HG02870 (cell line): Measurements from ENCODE around the gene SPOP.

Experiments used
- ATAC-seq: cut with Tn5 transposase; IDR thresholded peaks from one replicate; pipeline ENCODE4 v1.9.1; 2021; ENCODE audit warnings: mild to moderate bottlenecking, moderate library complexity; ENCODE audit not compliant: unreplicated experiment

SPOP gene

DNA sequence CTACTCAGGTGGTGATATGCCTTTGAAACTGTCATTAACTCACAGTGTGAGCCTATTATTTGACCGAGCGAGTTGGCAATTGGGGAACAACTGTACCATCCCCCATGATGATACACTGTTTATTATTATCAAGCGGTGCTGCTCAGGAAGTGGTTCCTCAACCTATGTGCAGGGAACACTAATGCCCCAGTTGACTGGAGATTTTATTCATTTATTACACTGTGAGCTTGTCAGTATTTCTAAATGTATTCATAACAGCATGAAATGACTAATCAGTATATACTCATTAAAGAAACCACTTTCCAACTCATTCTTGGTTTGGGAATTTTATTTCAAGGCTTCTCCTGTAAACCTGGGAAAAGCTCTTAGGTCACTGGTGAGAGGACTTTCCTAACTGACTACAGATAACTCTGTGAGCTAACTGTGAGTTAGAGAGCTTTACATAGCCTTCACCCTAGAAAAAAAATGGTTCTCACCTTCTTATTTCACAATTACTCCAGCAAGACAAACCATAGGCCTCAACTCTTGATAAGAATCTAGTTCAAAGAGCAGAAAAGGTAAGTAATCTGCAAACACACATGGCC is 59.8 kb downstream of the SPOP start:
- no peak for ATAC-seq

DNA sequence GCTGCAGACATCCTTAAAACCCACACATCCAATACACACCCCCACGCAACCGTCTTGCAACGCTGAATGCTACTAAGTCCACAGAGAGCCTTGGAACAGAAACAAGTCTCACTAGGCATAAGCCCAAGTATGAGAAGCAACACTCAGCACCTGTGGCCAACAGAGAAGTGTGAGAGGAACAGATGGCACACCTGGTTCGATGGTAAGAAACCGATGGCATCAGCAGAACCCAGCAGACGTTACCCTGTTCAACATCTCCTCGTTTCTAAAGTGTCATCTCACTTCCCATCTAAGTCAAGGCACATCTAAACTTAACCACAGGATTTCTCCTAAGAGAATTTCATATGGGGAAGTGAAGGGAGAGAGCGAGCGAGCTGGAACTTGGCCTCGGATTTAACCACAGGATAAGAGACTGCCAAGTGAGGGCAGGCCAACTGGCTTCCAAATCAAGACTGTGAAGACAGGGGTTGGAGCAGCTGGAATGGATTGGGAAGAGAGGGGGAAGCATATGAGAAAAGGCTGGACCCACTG is 61.2 kb downstream of the SPOP start:
- ATAC-seq = no peak

DNA sequence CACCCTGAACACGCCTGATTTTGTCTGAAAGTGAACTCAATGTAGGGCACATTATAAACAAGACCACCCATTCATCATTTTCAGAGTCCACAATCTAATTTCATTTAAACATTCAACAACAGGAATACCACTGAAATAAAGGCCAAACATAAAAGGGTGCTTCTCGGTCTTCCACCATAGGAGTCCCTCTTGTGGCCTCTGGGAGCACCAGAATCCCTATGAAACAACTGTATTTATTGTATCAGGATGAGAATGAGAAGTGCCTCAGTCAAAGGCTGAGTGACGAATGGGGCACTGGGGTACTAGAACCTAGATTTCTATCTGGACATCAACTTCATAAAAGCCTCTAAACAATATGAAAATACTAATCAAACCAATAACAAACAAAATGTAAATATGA is 61.8 kb downstream of the SPOP start:
- no peak for ATAC-seq

DNA sequence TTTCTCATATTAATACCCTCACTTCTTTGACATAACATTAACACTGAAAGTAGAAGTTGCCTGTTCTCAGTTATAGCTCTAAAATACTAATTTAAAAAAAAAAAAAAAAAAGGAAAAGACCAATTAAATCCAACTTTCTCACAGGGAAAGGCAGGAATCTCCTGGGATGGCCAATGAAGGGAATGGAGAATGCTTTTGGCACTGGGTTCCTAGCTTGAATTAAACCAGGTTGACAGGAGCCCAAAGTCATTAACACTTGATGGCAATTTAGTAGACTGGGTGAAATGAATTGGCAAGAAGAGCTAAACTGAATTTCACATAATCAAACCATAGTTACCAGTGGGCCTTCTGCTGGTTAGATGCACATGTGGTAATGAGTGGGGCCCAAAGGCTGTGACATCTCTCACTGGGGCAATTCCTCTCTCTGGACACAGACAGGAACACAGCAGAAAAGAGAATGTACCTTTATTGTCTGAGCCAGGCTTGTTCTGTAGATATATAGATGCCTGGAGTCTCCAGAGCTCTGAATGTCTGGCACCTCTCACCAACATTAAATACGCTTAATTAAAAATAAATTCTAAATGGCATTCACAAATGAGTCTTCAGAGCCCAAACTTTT is 64.6 kb downstream of the SPOP start:
- ATAC-seq = no peak

DNA sequence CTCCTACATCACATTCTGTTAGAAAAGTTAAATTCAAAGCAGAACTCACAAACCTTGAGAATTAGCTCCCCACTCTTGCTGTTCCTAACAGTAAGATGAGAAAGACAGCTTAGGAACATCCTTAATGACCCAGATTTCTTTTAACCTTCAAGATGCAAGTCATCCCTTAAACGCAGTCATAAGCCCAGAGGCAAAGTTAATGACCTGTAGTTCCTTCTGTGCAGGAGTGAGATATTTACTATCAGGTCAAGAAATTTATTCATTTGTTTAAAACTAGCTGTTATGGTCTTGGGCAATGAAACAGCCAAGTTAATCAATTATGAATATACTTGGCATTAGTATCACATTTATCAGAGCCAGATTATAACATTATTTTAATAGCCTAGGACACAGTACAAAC is 65.2 kb downstream of the SPOP start:
- no peak for ATAC-seq

DNA sequence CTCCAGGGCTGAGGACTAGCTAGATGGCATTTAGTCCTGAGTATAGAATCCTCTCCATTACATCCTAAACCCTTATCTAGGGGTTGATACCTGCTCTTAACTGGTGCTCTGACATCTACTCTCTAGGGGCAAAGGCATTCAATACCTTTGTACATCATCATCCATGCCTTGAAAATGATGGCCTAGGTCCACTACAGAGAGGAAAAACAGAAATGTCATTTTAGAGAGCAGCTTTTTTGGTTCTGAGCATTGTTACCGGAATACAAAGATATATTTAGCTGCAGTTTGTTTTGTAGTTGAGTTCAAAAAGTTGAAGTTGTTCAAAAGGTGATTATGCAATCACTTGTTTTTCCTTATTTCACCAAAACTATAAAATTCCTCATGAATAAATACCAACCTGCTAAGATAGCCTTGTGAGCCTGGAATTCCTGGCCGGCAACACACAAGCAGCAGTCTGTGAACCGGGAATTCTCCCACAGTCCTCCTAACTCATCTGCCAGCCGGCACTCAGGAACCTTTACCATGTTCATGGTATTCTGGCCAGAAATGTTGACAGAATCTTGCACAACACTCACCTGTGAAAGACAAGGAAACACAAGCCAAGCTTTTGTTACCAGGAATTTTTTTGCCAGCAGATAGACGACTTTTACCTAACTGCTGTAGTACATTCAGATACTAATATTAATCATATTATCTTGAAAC is 66.9 kb downstream of the SPOP start:
- ATAC-seq = no peak

DNA sequence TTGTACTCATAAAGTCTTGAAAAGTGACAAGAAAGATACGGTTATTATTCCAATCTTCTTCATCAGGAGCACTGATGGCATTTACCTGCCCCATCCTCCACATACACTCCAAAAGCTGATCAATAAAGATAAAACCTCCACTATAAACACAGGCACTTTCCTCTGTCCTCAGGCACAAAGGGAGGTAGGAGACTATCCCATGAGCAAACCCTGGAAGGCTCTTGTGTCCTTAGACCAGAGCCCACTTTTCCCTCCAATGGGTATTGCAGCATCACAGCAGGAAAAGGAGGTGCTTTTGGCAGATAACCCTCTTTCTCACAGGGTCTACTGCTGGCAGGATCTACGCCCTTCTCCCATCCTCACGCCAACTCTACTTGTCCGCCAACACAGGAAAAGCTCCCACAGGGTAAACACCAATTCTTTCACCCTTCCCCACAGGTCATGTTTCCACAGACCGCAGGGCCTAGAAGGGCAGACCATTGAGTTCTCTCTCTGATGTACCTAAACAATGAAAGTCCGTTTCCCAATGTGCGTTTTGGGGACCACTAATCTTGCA is 73.5 kb downstream of the SPOP start:
- no peak for ATAC-seq

DNA sequence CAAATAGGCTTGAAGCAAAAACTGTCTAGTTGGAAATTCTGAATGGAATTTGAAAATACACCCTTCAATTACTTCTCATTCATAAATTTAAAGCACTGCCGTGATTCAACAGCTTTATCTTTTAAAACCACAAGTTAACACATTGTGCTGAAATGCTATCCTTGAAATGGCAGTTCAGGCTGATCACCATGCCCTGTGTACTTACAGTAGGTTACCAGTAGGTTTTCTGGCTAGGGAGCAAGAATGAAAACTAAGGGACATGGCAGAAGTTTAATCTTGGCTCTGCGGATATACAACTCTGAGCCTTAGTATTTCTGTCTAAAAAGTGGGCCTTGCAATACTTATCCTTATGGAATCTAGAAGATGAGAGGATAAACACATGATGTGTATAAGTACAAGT is 74.2 kb downstream of the SPOP start:
- no peak for ATAC-seq

DNA sequence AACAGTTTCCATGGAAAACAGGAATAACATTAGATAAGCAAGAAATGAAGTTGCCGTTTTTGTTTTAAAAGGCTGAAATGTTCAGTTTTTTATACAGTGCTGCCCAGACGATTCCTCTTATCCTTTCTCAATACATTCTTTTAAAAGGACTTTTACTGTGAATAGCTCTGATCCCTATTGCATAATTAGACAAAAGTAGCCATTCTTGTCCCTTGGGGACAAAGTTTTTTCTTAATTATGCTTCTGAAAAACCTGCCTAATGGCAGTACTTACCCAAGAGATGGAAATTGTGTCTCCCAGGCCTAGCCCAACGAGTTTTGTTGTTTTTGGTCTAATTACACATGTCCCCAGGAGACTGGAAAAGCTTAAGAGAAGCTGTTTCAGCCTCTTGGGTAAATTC is 74.7 kb downstream of the SPOP start:
- ATAC-seq = no peak

DNA sequence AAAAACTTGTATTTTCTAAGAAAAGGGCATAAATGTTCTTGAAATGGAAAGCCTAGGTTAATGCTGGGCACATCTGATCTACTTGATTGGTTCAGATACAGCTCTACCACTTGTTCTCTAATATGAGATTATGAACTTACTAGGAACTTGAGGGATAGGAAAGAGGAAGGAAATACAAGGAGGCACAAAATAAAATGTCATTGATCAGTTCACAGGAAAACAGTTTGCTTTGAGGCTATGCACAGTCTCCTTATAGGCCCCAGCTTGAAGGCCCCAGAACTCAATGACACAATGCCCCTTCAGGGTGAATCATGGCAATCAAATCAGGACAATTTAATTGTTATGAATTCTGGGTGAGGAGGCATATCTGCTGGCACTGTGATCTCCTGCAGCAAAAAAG is 75.1 kb downstream of the SPOP start:
- no peak for ATAC-seq

DNA sequence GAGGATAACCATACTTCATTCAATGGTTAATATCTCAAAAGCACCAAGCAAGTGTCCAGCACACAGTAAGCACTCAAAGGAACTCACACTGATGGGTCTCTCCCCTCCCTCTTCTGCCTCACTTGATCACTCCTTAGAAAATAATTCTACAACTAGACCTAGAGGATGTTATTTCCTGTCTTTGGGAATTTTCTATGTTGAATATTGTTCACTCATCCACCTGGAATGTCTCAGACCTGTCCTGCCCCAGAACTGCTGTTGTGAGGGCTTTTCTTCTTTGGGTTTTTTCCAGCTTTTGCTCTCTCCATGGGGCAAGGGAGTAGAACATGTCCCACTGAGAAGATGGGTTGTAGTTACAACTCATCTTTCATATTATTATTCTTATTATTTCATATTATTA is 76.9 kb downstream of the SPOP start:
- ATAC-seq = no peak

DNA sequence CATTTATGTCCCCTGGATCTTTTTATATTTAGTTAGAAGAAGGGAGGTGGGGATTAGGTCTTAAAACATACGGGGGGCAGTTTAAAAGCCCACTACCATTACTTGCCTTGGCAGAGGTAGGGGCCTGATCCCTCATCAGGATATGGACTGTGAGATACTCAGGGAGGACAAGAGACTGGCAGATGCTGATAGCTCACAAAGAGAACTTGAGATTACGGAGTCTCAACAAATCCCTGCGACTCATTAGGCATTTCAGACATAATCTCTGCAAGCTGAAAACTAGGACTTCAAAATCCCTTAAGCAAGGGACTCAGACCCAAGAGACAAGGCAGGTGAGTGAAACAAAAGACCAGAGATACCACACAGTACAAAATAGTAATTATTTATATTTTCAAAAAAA is 79.0 kb downstream of the SPOP start:
- ATAC-seq = no peak

DNA sequence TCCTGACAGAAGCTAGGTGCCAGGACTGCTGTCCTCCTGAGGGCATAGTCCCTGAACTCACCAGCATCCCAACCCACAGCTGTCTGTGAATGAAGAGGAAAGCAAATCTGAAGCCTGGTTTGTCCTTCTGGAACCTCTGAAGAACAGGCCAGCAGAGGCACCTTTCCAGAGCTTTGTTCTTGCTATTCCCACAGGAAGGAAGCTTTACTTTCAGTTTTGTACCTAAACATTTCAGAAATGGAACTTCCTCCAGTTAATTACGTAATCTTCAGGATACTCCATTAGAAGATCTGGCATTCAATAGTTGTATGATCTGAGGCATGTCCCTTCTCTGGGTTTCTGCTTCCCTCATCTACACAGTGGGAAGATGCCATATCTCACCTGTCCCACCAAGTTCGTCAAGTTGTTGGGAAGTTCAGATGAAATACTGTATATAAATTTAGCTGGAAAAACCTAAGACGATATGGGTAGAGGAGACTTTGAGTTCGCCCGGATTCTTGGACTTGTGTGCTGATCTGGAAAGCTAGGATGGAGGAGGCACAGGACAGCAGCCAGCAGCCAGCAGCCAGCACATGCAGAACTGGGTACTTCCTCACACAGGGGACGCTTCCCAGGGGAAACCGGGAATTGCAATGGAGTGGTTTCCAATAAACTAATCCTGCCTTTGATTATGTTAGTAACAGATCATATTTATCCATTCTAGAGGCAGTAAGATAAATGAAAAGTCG is 79.8 kb downstream of the SPOP start:
- ATAC-seq = no peak

DNA sequence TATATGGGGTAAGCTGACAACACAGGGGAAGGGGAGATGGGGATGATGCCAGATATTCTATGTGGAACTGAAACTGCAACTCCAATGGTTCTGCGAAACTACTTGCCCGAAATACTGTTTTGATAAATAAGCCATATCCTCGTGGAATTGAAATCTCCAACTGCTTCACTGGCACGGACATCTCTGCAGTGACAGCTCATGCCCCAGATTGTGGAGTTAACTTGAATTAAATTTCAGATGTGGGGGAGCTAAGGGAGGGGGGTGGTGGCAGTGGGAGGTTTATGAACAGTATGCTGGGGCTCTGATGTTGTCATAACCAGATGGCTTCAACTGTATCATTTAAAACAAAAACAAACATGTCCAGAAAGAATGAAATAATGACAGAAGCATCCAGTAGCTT is 80.5 kb downstream of the SPOP start:
- no peak for ATAC-seq

DNA sequence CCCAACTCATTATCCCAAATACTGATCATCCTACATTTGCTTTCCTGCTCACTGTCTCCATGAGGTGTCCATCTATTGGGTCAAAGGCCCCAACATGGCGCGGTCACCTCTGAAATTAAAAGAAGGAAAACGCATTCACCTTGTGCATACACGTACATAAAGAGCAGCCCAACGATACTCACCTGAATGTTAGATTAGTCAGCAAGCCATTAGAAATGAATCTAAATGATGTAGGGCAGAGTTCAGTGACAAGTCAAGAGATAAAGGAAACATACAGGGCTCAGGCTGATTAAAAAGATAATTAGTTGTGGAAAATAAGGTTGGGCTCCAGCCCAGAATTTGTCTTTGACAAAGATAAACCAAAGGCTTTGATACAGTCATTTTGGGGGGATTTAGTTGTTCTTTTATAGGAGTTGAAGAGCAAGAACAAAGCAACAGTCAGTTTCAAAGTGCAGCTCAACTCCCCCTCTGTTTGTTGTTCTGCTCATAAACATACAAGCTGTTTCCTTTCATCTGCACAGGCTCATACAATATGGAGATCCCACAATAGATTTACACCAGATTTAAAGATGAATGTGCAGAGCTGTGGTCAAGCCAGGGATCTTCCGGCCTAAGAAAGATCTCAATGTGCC is 81.2 kb downstream of the SPOP start:
- no peak for ATAC-seq

DNA sequence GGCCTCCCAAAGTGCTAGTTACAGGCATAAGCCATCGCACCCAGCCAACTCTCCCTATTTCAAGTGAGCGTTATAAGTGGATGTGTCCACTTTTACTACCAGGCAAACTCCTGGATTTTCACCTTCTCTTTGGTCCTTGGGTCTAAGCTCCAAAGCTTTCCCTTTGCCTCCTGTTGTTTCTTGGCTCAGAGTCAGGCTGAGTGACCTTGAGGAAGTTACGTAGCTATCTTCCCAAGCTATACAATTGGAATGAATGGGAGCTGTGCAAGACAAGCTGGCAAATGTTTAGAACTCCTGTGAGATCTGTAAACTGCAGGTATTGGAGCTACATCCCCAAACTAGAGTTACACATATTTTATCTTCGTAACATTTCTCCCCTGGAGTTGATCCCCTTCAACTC is 81.9 kb downstream of the SPOP start:
- ATAC-seq = no peak

DNA sequence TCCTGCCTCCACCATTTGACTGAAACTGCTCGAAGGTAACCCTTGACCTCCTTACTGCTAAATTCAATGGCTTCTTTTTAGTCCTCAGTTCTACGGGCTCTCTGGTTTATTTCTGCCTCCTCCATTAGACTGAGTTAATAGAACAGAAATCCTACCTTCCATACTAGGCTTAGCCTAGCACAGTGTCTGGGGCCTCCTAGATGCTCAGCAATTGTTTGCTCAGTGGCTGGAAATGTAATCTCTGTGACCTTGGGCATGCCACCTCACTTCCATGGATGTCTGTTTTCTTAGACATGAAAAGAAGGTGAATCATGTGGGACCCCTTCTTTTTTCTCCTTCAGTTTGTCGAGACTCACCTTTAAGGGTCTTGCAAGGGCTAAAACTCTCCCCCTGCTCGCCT is 82.6 kb downstream of the SPOP start:
- no peak for ATAC-seq

DNA sequence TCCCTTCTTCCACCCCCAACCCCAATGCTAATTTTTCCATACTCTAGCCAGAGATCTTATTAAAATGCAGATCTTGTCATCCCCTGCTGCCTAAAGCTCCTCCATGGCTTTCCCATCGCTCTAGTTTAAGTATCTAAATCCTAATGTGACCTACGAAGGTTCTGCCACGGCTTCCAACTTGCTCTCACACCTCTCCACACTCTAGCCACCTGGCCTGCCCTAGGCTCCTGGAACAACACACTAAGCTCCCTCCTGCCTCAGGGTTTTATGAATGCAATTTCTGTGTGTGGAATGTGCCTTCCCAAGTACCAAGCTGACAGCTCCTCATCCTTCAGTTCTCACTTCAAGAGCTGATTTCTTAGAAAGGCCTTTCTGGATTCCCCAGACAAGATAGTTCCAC is 85.6 kb downstream of the SPOP start:
- no peak for ATAC-seq

DNA sequence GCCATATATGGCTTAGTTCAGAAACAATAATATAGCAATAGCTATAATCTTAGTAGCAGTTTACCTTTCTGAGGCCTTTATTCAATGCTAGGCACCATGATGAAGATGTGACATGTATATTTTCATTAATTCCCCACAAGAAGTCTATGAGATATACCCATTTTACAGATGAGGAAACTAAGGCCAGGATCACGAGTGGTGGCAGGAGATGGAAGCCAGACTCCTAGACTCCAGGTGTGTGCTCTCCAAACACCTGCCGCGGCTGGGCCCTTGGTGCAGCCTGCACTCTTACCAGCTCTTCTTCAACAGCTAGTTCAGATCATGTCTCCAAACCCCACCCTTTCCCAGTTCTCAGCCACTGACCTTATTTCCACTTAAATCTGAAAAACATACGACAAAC is 87.0 kb downstream of the SPOP start:
- no peak for ATAC-seq

DNA sequence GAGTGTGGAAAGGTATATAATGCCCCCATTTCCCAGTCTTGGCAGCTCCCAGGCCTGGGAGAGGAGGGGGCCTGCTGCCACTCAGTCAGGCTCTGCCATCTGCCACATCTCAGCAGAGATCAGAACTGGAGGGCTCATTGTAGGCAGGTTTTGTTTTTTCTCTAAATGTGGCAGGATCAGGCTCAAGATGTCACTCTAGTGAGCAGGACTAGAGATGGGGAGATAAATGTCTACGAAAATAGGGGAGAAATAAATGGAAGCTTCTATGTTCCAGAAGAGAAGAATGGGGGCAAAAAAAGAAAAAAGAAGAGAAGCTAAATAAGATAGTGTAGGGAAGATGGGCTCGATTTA is 88.3 kb downstream of the SPOP start:
- no peak for ATAC-seq
